ENCODE data around the gene CLIC6. TPM values are rescaled to one million over a fixed set of nuclear protein-coding genes. Genes with fewer than 3 reads are reported as not detected.
A peak's percentile ranks its signal among the peaks of the same experiment; 100 is the strongest.
"Not testable (repeated sequence)": the region's sequence is repeated elsewhere in the genome, so short reads cannot be mapped to it uniquely, and the experiment has no call there.

CLIC6 gene
- total RNA-seq, 1 donor from 2014 or later: 23.5 TPM

GRCh38 chr21:34715985-34716596 is 47.3 kb downstream of the CLIC6 start:
- no peak for TF ChIP-seq CTCF (IDR thresholded peaks at IDR 0.05)
- Histone ChIP-seq H3K36me3 (no peaks in the 10 kb centered on the region), H3K9me3 (no peaks in the 10 kb centered on the region), H3K4me3 (no peak overlapping the region), H3K27me3 (ENCODE audit: low read depth) (no peaks in the 10 kb centered on the region), H3K4me1 (no peaks in the 10 kb centered on the region), H3K27ac (no peak overlapping the region)
- no peak for ATAC-seq
- intact Hi-C loops (cut with DNase I): no loop called here
- no peak for DNase-seq

GRCh38 chr21:34718529-34718928 is 49.7 kb downstream of the CLIC6 start:
- intact Hi-C loops (cut with DNase I); H3K27me3 ChIP-seq (ENCODE audit: low read depth): not testable (repeated sequence)

GRCh38 chr21:34722684-34723300 is 54.0 kb downstream of the CLIC6 start:
- Histone ChIP-seq H3K4me3 (no peak overlapping the region), H3K27ac (no peak overlapping the region), H3K36me3 (no peaks in the 10 kb centered on the region), H3K27me3 (ENCODE audit: low read depth) (no peaks in the 10 kb centered on the region), H3K4me1 (no peaks in the 10 kb centered on the region), H3K9me3 (no peaks in the 10 kb centered on the region)
- intact Hi-C loops (cut with DNase I): no loop called here
- peak in 1 of 2 donors; percentile 50 for ATAC-seq
- no peak for DNase-seq
- TF ChIP-seq CTCF (IDR thresholded peaks at IDR 0.05): peak; percentile 59

More at GRCh38 chr21:34718529-34718928, 49.7 kb downstream of the CLIC6 start:
- H3K4me3 ChIP-seq, ATAC-seq, H3K36me3 ChIP-seq, H3K27ac ChIP-seq, H3K4me1 ChIP-seq, DNase-seq, H3K9me3 ChIP-seq: not testable (repeated sequence)

GRCh38 chr21:34724131-34724856 is 55.5 kb downstream of the CLIC6 start:
- Histone ChIP-seq H3K9me3 (no peaks in the 10 kb centered on the region), H3K27me3 (ENCODE audit: low read depth) (no peaks in the 10 kb centered on the region), H3K27ac (no peak overlapping the region), H3K36me3 (no peaks in the 10 kb centered on the region), H3K4me3 (no peak overlapping the region), H3K4me1 (no peaks in the 10 kb centered on the region)
- DNase-seq (no peak), ATAC-seq (no peak)
- TF ChIP-seq CTCF (IDR thresholded peaks at IDR 0.05): no peak
- intact Hi-C loops (cut with DNase I): no loop called here

- ATAC-seq (no peak), DNase-seq (no peak)
- intact Hi-C loops (cut with DNase I): no loop called here
These were observed 56.0 kb downstream of the CLIC6 start for GRCh38 chr21:34724857-34725195.

More at GRCh38 chr21:34724857-34725195, 56.0 kb downstream of the CLIC6 start:
- no peak for TF ChIP-seq CTCF (IDR thresholded peaks at IDR 0.05)
- H3K9me3 ChIP-seq: no peaks in the 10 kb centered on the region
- H3K27me3 ChIP-seq (ENCODE audit: low read depth): no peaks in the 10 kb centered on the region
- no peak overlapping the region for H3K27ac ChIP-seq
- no peak overlapping the region for H3K4me3 ChIP-seq
- no peaks in the 10 kb centered on the region for H3K36me3 ChIP-seq
- no peaks in the 10 kb centered on the region for H3K4me1 ChIP-seq

Data from lower lobe of right lung (tissue), 2 donors.